K562 (cell line): ENCODE measurements around the gene MCMBP. TPM values are rescaled to one million over a fixed set of nuclear protein-coding genes. Genes with fewer than 3 reads are reported as not detected.

Source experiments
- ADNP ChIP-seq: fragments of 200-800 bp; sonication (Bioruptor generic); IDR thresholded peaks from 2 replicates; pipeline ENCODE4 v1.6.1; 2016; ENCODE audit warnings: missing genetic modification characterization, missing compliant biosample characterization
- CBX3 ChIP-seq, 2 experiments: IDR thresholded peaks; 1 replicate in 1 of 2; 2 replicates in 1 of 2; pipeline ENCODE4 v1.6.1; 2012; ENCODE audit warnings: inconsistent platforms in 2 of 2, low read length in 2 of 2, borderline replicate concordance in 1 of 2, control low read depth in 1 of 2
- CREBBP ChIP-seq: IDR thresholded peaks from one replicate; pipeline ENCODE4 v1.6.1; 2012; ENCODE audit warnings: low read depth, mild to moderate bottlenecking, control low read depth, inconsistent platforms, low read length
- EWSR1 ChIP-seq: fragments of 450-650 bp; IDR thresholded peaks from 2 replicates; pipeline ENCODE4 v1.6.1; 2018; ENCODE audit warnings: borderline replicate concordance, mild to moderate bottlenecking, low read depth, moderate library complexity; ENCODE audit not compliant: partially characterized antibody
- FOXP4 ChIP-seq: sonication (generic); formaldehyde crosslinking; IDR thresholded peaks from 2 replicates; pipeline ENCODE4 v1.8.0; 2022; ENCODE audit warnings: mild to moderate bottlenecking, missing genetic modification reagents, borderline replicate concordance
- MAX ChIP-seq: sonication (generic); formaldehyde crosslinking; IDR thresholded peaks from 2 replicates; pipeline ENCODE4 v1.9.0; 2022; ENCODE audit warnings: mild to moderate bottlenecking, missing genetic modification reagents
- NR0B1 ChIP-seq: fragments of 450-650 bp; IDR thresholded peaks from one replicate; pipeline ENCODE4 v1.6.1; 2018; ENCODE audit warnings: mild to moderate bottlenecking, moderate library complexity; ENCODE audit not compliant: partially characterized antibody
- REST ChIP-seq, 2 experiments: fragments of 450-650 bp; formaldehyde crosslinking in 1 of 2; IDR thresholded peaks; 2 replicates each; pipeline versions ENCODE4 v1.4.0 to v1.6.1; 2014 to 2020; ENCODE audit warnings: mild to moderate bottlenecking in 2 of 2, borderline replicate concordance in 1 of 2, low read depth in 1 of 2
- SRSF7 ChIP-seq: fragments of 200-400 bp; formaldehyde crosslinking; optimal IDR thresholded peaks from 2 replicates; pipeline ENCODE3; 2017; ENCODE audit warnings: mild to moderate bottlenecking, low read depth, low read length
- TSC22D4 ChIP-seq: fragments of 450-650 bp; IDR thresholded peaks from 2 replicates; pipeline ENCODE4 v1.6.1; 2016; ENCODE audit warnings: missing genetic modification characterization, missing biosample characterization, control low read depth
- ZNF124 ChIP-seq: sonication (generic); formaldehyde crosslinking; IDR thresholded peaks from 2 replicates; pipeline ENCODE4 v1.8.1; 2022; ENCODE audit warnings: missing genetic modification reagents
- ZNF140 ChIP-seq: fragments of 250-450 bp; sonication (Bioruptor Pico); IDR thresholded peaks from 2 replicates; pipeline ENCODE4 v1.8.0; 2021; ENCODE audit warnings: moderate library complexity, mild to moderate bottlenecking, inconsistent platforms
- ZNF24 ChIP-seq: fragments of 450-650 bp; IDR thresholded peaks from 2 replicates; pipeline ENCODE4 v1.6.1; 2016
- ZNF41 ChIP-seq: fragments of 250-450 bp; sonication (Bioruptor Pico); conservative IDR thresholded peaks from 2 replicates; pipeline ENCODE4 v1.4.0; 2020; ENCODE audit warnings: mild to moderate bottlenecking
- ZNF79 ChIP-seq: fragments of 250-450 bp; sonication (Bioruptor Pico); IDR thresholded peaks from 2 replicates; pipeline ENCODE4 v1.4.0; 2020; ENCODE audit warnings: low read depth, mild to moderate bottlenecking, moderate library complexity
- polyA plus RNA-seq, 8 experiments: library from polyadenylated mRNA; depleted of rRNA in 4 of 8; stranded (reverse) in 5 of 8; unstranded in 3 of 8; fragments of >200 nt; fragmentation: Nextera tagmentation in 2 of 8; fragmentation: Illumina TruSeq in 1 of 8; extraction: Ambion mirVana in 2 of 8; extraction: Trizol in 1 of 8; gene quantifications; 2 replicates each; pipeline versions ENCODE4 v1.2.1 to v1.2.3, GENCODE V29; 2011 to 2014; ENCODE audit warnings: inconsistent platforms in 1 of 8, missing spikeins in 1 of 8
- total RNA-seq, 7 experiments: library from RNA; depleted of rRNA in 6 of 7; stranded (reverse); fragments of >200 nt in 6 of 7; fragmentation: Illumina TruSeq in 2 of 7; extraction: Trizol in 2 of 7; gene quantifications; 2 replicates each; pipeline versions ENCODE4 v1.2.1 to v1.2.3, GENCODE V29; 2011 to 2021; ENCODE audit warnings: low replicate concordance in 1 of 7

Gene MCMBP
- total and polyA plus RNA-seq, 9 of the 15 experiments (the other 6 are each of a cell fraction or from before 2014, with no cell fraction given), result 11.2 to 74.3 (median 50.5) TPM

- TF ChIP-seq REST (IDR thresholded peaks at IDR 0.05; ENCODE audit: borderline replicate concordance), result peak; percentile 57
- no peak for TF ChIP-seq REST (CRISPR knock-in tag; IDR thresholded peaks at IDR 0.05; ENCODE audit: low read depth)
- TF ChIP-seq CREBBP, result no peak
- no peak for TF ChIP-seq EWSR1
- no peak for TF ChIP-seq ZNF41 (CRISPR knock-in tag)
- TF ChIP-seq ADNP (tag), result no peak
- TF ChIP-seq TSC22D4 (tag), result no peak
- no peak for TF ChIP-seq ZNF124 (CRISPR knock-in tag)
- no peak for TF ChIP-seq ZNF140 (CRISPR knock-in tag)
- no peak for TF ChIP-seq FOXP4 (CRISPR knock-in tag)
- TF ChIP-seq ZNF24, result no peak
- TF ChIP-seq SRSF7, result no peak
- peak in 1 of 2 experiments; percentile 79; a peak in 1 of 3 replicates for TF ChIP-seq CBX3 (IDR thresholded peaks at IDR 0.05; ENCODE audit: borderline replicate concordance in 1 of 2, low read length in 2 of 2)
- no peak for TF ChIP-seq ZNF79 (CRISPR knock-in tag)
- TF ChIP-seq MAX (CRISPR knock-in tag), result peak; percentile 93
- no peak for TF ChIP-seq NR0B1
These were observed 19.8 kb upstream of the MCMBP start, which contains the start of gene SEC23IP (continued) for GRCh38 chr10:119892188-119893065.
